Transverse colon (tissue), 4 donors: ENCODE data around the gene TEX50. TPM values are rescaled to one million over a fixed set of nuclear protein-coding genes. Genes with fewer than 3 reads are reported as not detected.

Experiments
- DNase-seq: peaks from one replicate; pipeline ENCODE4 v3.0.0-alpha.2; 2019
- H3K27ac ChIP-seq, 4 donors: fragments of 200-600 bp; sonication (generic); 2 replicates each; pipeline ENCODE4 v1.5.1; 2016 to 2018; ENCODE audit warnings: inconsistent platforms in 4 of 4
- H3K27me3 ChIP-seq: fragments of 200-600 bp; sonication (generic); 2 replicates; pipeline ENCODE4 v1.5.1; 2017; ENCODE audit warnings: inconsistent platforms
- H3K36me3 ChIP-seq, 4 donors: fragments of 200-600 bp; sonication (generic); 2 replicates each; pipeline ENCODE4 v1.5.1; 2017 to 2019; ENCODE audit warnings: inconsistent platforms in 4 of 4
- H3K4me1 ChIP-seq, 4 donors: fragments of 200-600 bp; sonication (generic); 2 replicates each; pipeline ENCODE4 v1.5.1; 2017 to 2020; ENCODE audit warnings: inconsistent platforms in 4 of 4
- H3K4me3 ChIP-seq, 4 donors: fragments of 200-600 bp; sonication (generic); 1 replicate in 1 of 4; 2 replicates in 3 of 4; pipeline versions ENCODE4 v1.5.1 to v1.6.1; 2017 to 2019; ENCODE audit warnings: inconsistent platforms in 4 of 4
- H3K9me3 ChIP-seq, 2 donors: fragments of 200-600 bp; sonication (generic); 2 replicates each; pipeline ENCODE4 v1.5.1; 2017 to 2019; ENCODE audit warnings: inconsistent platforms in 2 of 2
- EP300 ChIP-seq: sonication (generic); formaldehyde crosslinking; IDR thresholded peaks from one replicate; pipeline ENCODE4 v1.6.1; 2017; ENCODE audit warnings: antibody characterized with exemption, low read depth
- POLR2A ChIP-seq: fragments of 450-650 bp; IDR thresholded peaks from one replicate; pipeline ENCODE4 v1.6.1; 2016; ENCODE audit warnings: antibody characterized with exemption, mild to moderate bottlenecking, moderate library complexity
- POLR2AphosphoS5 ChIP-seq, 3 donors: sonication (generic); formaldehyde crosslinking; IDR thresholded peaks; one replicate each; pipeline ENCODE4 v1.6.1; 2016; ENCODE audit warnings: antibody characterized with exemption in 3 of 3
- WGBS, 2 donors: methylation state at CpG; one replicate each; pipeline ENCODE4 v1.1.5; 2018; ENCODE audit warnings: low coverage in 1 of 2; 5-methylcytosine and 5-hydroxymethylcytosine counted together
- in situ Hi-C, 4 donors: fragments of 200-750 bp; cut with MboI; loops; one replicate each; pipeline versions ENCODE4 v1.15.0 to v1.15.1; 2017; ENCODE audit warnings: low sequenced_read_pairs in 3 of 4, low pct_ligation_motif_present in 1 of 4, low pct_unique_long_range_greater_than_20kb in 1 of 4
- intact Hi-C: fragments of 100-400 bp; cut with DNase I; formaldehyde crosslinking; loops from one replicate; pipeline ENCODE4 v1.15.1; 2023; ENCODE audit warnings: low total_unique reads
- total RNA-seq, 4 donors: library from RNA; depleted of rRNA; stranded (reverse); fragments of >200 nt; gene quantifications; one replicate each; pipeline ENCODE4 v1.1.0, GENCODE V29; 2016
- TF ChIP-seq, protein P1 (sequence below), 5 experiments: fragments of 200-600 bp in 3 of 5; fragments of 450-650 bp in 2 of 5; sonication (generic) in 3 of 5; IDR thresholded peaks; 1 replicate in 2 of 5; 2 replicates in 3 of 5; pipeline ENCODE4 v1.5.1; 2016 to 2017; ENCODE audit warnings: antibody characterized with exemption in 5 of 5, inconsistent platforms in 3 of 5, mild to moderate bottlenecking in 2 of 5, moderate library complexity in 1 of 5

Gene TEX50
- total RNA-seq, 4 donors from 2014 or later, result not detected

DNA sequence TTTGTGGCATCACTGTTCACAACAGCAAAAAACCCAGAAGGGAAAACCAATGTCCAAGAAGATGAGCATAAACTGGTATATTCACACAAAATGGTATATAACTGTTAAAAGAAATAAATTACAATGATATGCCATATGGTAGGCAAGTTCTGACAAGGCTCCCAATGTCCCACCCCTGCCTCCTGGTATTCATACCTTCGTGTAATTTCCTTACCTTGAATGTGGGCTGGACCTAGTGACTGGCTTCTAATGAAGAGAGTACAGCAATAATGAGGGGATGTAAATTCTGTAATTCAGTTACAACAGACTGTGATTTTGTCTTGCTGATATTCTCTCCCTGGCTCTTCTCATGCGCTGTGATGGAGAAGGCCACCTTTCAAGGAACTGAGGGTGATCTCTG lies 25.2 kb downstream of the TEX50 start:
- 88 to 90% methylated on average over 2 of the region's 2 CpGs for WGBS, 2 donors
- intact Hi-C loops, result no loop called here
- TF ChIP-seq POLR2A (no peak), EP300 (no peak), POLR2AphosphoS5 (IDR thresholded peaks at IDR 0.05) (no peak)
- TF ChIP-seq, protein P1, sequence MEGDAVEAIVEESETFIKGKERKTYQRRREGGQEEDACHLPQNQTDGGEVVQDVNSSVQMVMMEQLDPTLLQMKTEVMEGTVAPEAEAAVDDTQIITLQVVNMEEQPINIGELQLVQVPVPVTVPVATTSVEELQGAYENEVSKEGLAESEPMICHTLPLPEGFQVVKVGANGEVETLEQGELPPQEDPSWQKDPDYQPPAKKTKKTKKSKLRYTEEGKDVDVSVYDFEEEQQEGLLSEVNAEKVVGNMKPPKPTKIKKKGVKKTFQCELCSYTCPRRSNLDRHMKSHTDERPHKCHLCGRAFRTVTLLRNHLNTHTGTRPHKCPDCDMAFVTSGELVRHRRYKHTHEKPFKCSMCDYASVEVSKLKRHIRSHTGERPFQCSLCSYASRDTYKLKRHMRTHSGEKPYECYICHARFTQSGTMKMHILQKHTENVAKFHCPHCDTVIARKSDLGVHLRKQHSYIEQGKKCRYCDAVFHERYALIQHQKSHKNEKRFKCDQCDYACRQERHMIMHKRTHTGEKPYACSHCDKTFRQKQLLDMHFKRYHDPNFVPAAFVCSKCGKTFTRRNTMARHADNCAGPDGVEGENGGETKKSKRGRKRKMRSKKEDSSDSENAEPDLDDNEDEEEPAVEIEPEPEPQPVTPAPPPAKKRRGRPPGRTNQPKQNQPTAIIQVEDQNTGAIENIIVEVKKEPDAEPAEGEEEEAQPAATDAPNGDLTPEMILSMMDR (IDR thresholded peaks at IDR 0.05), result no peak

DNA sequence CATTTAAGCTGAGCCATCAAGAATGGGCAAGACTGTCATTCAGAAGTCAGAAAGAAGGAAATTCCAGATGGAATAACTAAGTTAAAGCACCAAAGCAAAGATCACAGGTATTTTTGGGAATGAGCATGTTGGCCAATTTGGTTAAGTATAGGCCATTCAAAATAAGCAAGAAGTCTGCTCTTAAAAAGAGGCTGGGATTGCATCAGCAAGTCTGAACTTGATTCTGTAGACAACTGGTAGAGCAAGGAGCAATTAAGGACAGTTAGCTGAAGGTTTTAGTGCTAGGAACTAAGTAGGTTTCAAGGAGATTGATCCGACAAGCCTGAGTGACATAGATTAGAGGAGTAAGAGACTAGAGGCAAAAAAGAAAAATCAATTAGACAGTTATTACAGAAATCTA lies 26.1 kb downstream of the TEX50 start:
- no peaks in the 10 kb centered on the region for H3K9me3 ChIP-seq
- in situ Hi-C loops (no loop called here), intact Hi-C loops (no loop called here)
- no peaks in the 10 kb centered on the region for H3K4me1 ChIP-seq
- no peak for DNase-seq
- H3K27me3 ChIP-seq, result no peaks in the 10 kb centered on the region
- WGBS, 2 donors, result 76 to 78% methylated on average over 1 of the region's 1 CpG
- TF ChIP-seq POLR2AphosphoS5 (IDR thresholded peaks at IDR 0.05) (no peak), EP300 (no peak), POLR2A (no peak)
- TF ChIP-seq, protein P1 (IDR thresholded peaks at IDR 0.05), result no peak
- no peaks in the 10 kb centered on the region for H3K36me3 ChIP-seq
- no peak overlapping the region for H3K27ac ChIP-seq
- no peak overlapping the region for H3K4me3 ChIP-seq

More for the DNA sequence above, 25.2 kb downstream of the TEX50 start:
- no peak overlapping the region for H3K27ac ChIP-seq
- no peaks in the 10 kb centered on the region for H3K27me3 ChIP-seq
- no peaks in the 10 kb centered on the region for H3K9me3 ChIP-seq
- no peak for DNase-seq
- in situ Hi-C loops, result no loop called here
- no peak overlapping the region for H3K4me3 ChIP-seq
- H3K4me1 ChIP-seq, result no peaks in the 10 kb centered on the region
- no peaks in the 10 kb centered on the region for H3K36me3 ChIP-seq

DNA sequence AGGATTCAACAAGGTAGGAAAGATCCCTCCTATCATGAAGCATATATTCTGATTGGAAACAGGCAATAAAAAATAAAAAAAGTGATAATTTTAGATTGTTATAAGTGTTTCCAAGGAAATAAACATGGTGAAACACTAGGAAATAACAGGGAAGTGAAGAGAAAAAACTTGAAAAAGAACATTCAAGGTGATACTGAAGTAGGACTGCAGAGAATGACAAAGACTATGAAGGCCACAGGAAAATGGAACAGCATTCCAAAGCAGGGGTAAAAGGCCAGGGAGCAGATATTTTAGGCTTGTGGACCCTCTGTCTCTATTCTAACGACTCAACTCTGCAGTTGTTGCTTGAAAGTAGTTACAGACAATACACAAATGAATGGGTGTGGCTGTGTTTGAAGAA lies 26.6 kb downstream of the TEX50 start:
- no peak overlapping the region for H3K27ac ChIP-seq
- in situ Hi-C loops, result no loop called here
- no peaks in the 10 kb centered on the region for H3K9me3 ChIP-seq
- intact Hi-C loops, result no loop called here
- WGBS, 2 donors, result 12 to 50% methylated on average over 1 of the region's 1 CpG
- H3K4me3 ChIP-seq, result no peak overlapping the region
- H3K4me1 ChIP-seq, result no peaks in the 10 kb centered on the region
- no peak for DNase-seq
- no peaks in the 10 kb centered on the region for H3K27me3 ChIP-seq
- no peaks in the 10 kb centered on the region for H3K36me3 ChIP-seq
- TF ChIP-seq, protein P1 (IDR thresholded peaks at IDR 0.05), result no peak
- TF ChIP-seq EP300 (no peak), POLR2A (no peak), POLR2AphosphoS5 (IDR thresholded peaks at IDR 0.05) (no peak)

DNA sequence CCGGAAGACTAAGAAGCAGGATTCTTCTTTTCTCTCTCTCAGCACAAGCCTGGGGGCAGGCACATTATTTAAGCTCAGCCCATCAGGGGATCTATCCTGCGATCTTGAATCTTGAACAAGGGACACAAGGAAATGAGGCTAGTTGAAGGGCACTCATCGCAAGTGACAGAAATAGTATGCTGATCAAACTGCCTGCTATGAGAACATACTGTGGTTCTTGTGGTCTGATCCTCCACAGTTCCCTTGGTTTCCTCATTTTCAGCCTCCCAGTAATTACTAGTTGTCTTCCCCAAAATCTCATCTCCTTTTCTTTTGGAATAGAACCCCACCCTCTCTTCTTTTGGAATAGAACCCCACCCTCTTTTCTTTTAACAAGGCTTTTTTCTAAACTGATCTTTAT lies 28.0 kb downstream of the TEX50 start:
- H3K4me1 ChIP-seq, result no peaks in the 10 kb centered on the region
- in situ Hi-C loops (no loop called here), intact Hi-C loops (no loop called here)
- no peaks in the 10 kb centered on the region for H3K36me3 ChIP-seq
- H3K9me3 ChIP-seq, result no peaks in the 10 kb centered on the region
- WGBS, 2 donors, result 75 to 89% methylated on average over 3 of the region's 3 CpGs
- H3K27ac ChIP-seq, result no peak overlapping the region
- no peak for DNase-seq
- no peak overlapping the region for H3K4me3 ChIP-seq
- H3K27me3 ChIP-seq, result peaks cover 10% of the 10 kb centered on the region
- TF ChIP-seq, protein P1 (IDR thresholded peaks at IDR 0.05), result no peak
- TF ChIP-seq POLR2AphosphoS5 (IDR thresholded peaks at IDR 0.05) (no peak), EP300 (no peak), POLR2A (no peak)
